Smooth muscle cell of the brain vasculature (primary cell): Measurements from ENCODE around the gene TNS2.

Source experiments
- DNase-seq: peaks from one replicate; pipeline ENCODE4 v3.0.0-alpha.2; 2012; ENCODE audit warnings: low read depth, low spot score

The TNS2 gene

DNA sequence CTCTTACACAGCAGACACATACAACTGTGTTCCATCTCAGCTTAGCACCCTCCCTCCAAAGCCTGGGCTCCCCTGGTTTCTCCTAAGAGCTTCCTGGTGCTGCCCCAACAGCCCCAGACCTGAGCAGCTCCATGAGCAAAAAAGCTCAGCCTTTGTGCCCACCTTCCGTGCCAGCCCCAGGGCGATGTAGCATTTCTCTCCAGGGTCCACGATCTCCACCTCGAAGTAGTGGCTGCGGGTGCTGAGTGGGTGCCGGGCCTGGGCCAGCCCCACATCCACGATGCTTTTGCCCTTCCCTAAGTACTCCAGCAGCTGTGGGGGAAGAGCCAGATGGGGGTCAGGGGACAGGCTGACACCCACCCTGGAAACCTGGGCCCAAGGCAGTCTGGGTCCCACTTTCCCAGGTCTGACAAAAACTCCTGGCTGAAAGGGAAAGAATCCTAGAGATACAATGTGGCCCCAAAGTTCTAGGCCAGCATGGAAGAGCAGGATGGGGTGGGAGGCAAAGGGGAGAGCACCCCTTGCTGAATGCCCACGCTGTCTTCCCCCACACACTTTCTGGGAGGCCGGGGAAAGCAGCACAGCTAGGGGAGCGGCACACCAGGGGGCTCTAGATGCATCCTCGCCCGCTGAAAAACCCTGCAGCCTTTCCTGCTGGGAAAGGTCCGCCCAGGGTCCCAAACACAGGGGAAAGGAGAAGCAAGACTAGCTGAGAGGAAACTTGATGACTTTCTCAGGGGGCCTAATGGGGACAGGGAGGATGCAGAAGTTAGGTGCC, 18.3 kb downstream of the TNS2 start:
- DNase-seq: no peak

DNA sequence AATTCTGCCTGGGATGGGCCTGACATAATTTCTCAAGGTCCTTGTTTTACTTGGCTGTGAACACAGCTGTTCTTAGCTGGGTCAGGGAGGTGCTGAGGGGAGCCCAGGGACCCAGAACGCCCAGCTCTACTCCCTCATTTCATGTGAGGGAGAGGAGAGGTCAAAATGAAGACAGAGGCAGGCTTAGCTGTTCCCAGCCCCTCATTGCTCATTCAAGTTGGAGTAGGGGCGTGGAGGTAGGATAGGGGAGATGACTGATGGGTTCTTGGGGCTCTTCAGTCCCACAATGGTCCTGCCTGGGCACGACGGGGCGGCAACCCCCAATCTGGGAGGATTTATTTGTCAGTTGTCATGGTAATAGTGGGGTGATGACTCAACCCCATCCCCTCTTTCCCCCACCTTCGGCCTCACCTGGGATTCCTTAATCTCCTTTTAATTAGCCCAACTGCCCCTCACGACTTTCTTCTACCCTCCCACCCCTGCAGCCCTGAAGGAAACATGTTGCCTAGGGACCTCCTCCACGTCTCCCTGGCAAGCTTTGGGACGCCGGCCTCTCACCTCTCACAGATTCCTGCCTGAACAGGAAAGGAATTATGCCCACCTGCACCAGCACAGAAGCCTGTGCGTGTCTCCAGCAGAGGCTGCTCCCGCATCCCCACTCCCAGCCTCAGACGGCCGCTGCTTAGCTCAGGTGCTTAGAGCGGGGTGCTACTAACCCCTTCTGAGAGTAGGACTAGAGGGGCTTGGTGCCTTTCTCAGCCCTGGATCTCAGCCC, 19.1 kb downstream of the TNS2 start:
- no peak for DNase-seq

DNA sequence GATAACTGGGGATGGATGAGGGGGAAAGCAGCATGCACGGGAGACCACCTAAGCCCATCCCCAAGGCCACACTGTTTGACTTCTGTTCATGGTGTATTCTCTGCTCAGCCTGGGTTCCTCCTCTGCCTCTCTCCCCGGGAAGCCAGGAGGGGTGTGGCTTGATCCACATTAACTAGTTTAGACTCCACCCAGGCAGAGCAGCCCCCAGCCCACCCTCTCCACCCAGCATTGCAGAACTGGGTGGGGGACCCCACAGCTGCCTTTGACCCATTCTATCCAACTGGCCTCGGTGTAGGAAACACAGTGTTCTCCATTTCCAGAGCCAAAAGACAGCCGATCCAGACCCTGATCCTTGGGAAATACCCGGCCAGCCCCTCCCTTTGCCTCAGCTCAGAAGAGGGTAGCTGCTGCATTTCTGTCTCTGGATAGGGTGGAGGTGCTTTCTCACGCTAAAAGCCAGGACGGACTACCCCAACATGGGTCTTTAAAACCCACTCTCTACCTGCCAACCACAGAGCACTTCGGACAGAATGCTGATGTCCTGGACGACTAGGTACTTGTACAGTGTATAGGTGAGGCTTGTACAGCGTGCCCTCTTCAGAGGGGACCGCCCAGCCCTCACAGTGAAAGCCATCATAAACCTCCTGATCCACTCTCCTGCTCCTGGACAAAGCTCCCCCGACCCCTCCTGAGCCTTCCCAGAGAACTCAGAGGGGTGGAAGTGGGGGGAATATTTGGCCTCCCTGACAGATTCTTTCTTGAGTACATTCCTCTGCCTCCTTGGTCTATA, 20.0 kb downstream of the TNS2 start:
- no peak for DNase-seq

DNA sequence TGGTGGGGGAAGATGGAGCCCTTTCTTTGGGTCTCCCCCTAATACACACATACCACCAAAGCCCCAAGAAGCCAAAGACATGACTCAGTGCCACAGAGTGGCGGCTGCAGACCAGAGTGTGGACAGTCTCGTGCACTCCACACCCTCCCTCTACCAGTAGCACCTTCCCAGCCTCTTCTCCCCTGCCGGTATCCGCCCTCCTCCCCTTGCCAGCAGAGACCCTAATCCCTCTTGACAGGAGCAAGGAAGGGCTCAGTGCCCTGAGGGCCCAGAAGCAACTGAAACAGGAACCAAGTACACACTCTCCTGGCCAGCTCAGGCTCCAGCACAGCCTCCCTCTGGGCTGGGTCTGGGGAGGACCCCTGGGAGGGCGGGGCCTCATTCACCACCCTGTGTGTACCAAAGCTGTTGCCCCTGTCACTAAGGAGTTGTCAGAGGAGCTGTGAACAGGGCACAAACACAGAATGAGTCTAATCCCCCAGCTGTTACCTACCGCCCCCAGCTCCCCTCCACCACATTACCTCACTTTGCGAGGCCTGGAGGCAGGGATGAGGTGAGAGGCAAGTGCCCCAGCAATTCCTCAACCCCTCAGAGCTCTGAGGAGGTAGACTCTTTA, 21.1 kb downstream of the TNS2 start:
- no peak for DNase-seq

DNA sequence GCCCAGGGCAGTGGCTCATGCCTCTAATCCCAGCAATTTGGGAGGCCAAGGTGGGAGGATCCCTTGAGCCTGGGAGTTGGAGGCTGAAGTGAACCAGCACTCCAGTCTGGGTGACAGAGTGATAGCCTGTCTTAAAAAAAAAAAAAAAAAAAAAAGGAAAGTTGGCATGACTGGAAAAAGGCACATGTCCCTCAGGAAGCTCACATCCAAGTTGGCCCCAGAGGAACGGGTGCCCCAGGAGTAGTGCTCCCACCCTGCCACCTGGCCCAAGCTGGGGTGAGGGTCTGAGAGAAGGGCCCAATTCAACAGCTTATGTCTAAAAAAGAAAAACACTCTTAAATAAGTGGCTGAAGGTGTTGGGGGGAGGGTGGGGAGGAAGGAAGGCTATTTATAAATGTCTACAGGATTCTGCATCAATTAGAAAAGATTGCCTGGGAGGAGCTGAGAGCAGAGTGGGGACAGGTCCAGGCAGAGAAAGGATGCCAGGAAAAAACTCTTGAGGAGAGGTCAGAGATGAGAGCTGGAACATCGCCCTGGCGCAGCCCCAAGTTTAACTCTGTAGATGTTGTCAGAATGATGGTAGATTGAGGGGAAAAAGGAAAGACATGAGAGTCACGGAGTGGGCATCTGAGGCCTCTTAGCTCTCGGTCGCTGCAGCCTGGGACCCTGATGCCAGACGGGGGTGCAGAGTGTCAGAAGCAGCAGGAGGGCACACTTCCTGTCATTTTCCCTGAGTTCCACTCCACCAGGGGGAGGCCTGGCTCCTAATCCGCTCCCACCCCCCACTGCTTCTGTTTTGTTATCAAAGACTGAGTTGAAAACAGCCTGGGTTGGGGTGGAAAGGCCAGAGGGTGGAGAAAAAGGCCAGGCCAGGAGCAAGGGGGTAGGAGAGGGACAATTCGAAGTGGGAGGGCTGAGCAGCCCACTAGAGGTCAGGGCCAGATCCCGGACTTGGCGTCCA, 22.0 kb downstream of the TNS2 start:
- no peak for DNase-seq

DNA sequence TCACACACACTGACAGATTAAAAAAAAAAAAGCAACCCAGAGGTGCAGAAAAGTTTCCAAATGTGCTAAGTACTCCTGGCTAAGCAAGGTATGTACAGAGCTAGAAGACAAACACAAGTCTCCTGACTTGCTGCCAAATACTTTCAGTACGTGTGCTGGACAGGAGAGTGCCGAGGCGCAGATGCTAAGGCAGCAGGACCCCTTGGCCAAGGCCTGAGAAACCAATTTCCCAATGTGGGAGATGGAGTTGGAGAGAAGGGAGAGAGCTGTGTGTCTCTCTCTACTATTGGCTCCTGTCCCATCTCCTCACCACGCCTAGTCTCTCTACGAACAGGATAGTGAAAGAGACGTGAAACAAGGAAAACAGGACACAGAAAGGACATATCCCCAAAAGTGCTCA, 24.0 kb downstream of the TNS2 start:
- DNase-seq: no peak

DNA sequence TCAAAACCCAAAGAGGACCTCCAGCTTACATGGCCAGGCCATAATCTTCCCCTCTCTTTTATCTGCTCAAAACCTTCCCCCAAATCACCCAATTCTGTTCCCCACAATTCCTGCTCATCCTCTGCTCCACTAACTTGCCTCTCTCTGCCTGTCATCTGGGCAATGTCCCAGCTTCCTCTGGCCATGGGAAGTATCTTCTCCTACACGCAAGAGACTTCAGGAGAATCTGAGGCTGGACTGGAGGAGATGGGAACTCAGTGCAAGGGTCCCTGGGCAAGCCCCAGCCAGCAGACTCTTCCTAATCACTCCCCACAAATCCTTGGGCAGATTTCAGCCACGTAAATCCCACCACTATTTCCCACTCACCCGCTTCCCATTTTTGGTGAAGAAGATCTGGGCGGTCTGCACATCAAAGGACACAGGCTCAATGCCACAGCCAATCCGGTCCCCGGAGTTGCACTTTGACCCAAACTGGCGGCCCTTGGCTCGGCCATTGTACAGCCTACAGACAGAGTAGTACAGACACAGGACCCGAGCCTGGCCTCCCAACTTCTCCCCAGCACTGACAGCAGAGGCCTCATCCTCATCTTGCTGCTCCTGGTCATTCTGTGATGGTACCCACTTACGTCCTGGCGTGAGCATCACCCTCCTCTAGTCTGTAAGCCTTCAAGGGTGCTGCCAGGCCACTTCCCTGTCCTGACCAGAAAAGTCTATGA, 24.6 kb downstream of the TNS2 start:
- DNase-seq: no peak

DNA sequence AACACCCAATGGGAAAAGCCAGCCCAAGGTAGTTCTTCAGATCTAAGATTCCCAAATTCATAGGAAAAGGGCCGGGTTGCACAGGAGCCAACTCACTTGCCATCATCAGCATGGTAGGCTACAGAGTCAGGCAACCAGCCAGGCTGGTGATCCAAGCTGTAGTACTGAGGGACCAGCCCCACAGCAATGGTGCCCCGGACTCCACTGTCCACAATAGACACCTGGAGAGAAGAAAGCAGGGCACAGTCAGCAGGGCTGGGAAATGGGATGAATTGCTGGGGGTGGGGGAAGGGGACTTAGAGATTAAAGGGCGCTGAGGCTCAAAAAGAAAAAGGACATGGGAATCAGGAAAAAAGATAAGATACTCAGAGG, 25.1 kb downstream of the TNS2 start:
- no peak for DNase-seq

DNA sequence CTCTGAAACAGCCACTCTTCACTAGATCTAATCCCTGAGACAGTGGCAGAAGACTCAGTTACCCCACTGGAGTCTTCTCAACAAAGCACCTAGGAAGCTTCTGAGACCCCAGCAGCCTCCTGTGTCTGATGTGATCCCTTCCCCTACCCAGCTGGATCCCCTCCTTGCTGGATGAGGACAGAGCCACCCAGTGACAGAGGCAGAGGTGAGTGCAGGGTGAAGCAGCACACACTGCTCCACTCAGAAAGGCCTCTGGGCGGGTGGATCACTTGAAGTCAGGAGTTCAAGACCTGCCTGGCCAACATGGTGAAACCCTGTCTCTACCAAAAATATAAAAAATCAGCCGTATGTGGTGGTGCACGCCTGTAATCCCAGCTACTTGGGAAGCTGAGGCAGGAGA, 26.6 kb downstream of the TNS2 start:
- no peak for DNase-seq

DNA sequence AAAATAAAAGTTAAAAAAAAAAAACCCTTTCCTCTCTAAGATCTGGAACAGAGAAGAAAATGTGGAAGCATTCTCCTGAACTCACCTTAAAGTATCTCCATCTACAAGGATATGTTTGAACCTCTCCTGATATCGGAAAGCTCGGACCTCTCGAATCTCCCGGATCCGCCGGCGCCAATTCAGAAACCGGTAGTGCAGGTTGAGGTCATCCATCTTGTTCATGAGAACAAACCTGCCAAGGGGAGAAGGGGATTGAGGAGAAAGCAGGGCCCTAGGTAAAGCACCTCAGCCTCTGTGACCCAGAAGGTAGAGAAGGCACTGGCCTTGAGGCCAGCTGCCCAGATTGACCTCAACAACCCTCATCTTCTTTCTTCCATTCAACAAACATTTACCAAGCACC, 27.2 kb downstream of the TNS2 start:
- no peak for DNase-seq

DNA sequence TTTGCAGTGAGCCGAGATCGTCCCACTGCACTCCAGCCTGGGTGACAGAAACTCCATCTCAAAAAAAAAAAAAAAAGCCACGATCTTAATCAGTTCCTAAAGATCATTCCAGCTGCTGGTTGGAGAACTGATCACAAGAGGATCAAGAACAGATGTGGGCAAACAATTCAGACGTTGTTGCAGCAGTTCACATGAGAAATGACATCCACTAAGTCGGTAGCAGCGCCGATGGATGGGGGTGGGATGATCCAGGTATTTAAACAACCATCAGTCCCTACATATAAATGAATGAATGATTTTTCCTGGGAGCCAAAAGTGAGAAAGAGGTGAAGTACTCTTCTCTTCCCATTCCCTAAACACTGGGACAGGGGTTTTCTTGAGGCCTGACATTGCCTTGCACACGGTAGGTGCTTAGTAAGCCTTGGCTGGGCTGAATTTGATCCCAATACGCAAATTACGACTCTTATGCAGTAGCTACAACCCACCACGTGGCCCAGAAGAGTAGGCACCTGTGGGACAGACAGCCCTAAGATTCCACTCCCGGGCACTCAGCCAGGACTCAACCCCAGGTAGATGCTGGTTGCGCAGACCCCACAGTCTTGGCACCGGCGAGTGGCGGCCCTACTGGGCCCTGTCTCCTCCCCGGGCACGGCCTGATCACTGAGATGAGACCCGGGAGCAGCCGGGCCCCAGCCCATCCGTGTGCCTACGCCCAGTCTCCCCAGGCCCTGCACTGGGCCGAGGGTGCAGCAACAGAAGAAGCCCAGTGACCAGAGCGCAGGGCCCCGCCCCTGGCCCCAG, 28.8 kb downstream of the TNS2 start:
- no peak for DNase-seq

DNA sequence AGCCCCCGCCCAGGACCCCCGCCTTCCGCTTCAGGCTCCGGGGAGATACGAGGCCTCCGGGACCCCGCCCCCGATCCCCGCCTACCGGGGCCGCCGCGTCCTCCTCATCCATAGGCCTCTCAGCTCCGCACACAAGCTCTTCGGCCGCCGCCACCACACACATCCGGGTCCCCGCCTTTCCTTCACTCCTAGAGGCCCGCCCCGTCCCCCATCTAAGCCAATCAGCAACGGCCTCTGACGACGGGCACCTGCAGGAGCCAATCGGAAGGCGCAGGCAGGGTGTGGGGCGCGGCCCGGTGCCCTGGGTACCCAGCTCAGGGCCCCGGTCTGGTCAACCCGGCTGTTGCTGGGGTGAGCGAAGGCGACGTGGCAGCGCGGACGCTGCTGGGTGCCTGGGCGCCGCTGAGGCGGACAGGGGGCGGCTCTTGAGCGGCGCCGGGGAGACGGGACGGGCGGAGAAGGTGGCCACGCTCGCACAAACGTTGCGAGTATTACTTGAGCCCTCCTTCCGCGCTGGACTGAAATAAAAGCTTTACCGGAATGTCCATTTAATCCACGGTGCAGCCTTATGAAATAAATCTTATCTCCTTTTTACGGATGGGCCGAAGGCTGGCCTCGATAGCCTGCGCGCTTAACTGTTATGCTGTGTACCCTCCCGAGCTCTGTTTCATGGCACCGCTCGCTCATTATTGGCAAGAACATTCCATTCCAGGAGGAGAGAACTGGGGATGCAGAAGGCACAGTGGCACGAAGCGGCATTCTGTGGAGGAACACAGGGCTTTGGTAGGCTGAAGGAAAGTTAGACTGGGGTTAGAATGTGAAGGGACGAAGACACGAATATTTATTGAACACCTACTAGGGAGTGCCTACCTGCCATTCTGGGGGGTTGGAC, 29.6 kb downstream of the TNS2 start, which contains the start of gene SPRYD3:
SPRYD3 (minus strand) TSS at position 165 of the 892 bp plus-strand sequence; CDS start at position 108, 57 bp downstream.
- peak; percentile 91 for DNase-seq

DNA sequence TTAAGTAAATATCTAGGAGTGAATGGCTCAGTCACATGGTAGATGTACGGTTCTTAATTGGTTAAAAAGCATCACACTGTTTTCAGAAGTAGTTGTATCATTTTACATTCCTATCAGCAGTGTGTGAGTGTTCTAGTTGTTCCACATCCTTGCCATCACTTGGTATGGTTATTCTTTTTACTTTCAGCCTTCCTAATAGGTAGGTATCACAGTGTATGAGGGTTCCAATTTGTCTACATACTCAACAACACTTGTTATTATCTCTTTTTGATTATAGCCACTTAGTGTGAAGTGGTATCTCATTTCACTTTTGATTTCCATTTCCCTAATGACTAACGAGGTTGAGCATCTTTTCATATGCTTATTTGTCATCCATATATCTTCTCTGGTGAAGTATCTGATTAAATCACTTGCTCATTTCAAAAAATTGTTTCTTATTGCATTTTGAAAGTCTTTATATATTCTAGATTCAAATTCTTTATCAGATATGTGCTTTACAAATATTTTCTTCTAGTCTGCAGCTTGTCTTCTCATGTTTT, 32.8 kb downstream of the TNS2 start:
- no peak for DNase-seq

DNA sequence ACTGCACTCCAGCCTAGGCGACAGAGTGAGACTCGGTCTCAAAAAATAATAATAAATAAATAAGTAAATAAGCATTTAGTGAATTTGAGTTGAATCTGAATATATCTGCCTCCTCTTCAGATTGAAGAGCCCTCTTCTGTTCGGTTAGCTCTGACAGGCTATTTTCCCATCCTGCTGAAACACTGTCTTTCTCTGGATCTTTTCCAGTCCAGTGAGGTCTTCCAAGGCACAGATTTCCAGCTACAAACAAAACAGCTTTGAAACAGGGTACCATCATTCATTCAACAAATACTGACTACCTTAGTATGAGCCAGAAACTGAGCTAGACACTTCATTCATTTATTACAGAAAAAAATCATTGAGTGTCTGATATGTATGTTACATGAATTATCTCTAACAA, 36.5 kb downstream of the TNS2 start:
- no peak for DNase-seq

DNA sequence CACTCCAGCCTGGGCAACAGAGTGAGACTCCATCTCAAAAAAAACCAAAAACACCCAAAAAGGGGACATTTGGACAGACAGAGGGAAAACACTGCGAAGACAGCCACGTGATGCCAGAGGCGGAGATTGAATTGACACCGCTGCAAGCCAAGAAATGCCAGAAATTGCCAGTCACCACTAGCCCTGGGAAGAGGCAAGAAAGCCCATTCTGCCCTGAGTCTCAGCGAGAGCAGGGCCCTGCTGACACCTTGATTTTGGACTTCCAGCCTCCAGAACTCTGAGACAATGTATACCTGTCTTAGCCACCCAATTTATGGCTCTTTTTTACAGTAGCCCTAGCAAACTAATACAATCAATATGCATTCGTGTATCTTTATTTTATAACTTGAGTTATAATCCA, 40.2 kb downstream of the TNS2 start:
- no peak for DNase-seq

DNA sequence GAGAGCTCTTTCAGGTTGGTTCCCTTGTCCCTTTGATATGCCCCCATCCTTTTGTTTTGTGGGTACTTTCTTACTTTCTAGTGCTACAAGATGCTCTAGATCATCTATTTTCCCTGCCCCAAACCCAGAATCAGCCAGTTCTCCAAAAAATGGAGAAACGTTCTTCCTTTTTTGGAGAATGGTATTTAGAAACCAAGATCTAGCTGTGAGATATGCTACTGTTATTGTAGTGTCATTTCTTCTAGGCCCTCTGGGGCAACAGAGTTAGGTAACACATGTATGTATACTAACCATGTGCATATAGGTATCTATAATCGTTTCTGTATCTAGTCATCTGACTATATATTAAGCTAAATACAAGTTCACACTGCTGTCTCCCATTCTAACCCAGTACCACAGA, 40.7 kb downstream of the TNS2 start:
- DNase-seq: no peak

DNA sequence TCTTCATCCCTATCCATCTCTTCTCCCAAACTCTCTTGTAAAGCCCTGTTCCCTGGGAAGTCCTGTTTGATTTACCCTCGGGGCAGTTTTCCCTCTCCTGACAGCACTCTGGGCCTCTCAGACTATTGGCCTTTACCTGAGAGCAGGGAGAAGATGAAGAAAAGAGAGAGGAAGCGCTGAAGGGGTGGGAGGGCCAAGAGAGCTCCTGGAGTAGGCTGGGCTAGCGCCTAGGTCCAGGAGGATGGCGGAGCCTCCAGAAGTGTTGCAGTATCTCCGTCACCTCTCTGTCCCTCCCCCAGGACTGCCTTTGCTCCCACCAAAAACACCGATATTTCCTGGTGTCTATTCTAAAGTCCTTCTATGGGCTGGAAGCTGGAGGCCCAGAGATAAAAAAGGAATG, 41.9 kb downstream of the TNS2 start:
- DNase-seq: no peak
